Loucy (cell line): ENCODE measurements around the gene ELMOD1.

Source experiments
- H2AFZ ChIP-seq: fragments of 200-600 bp; sonication (generic); 2 replicates; pipeline ENCODE4 v1.6.0; 2016; ENCODE audit warnings: antibody characterized with exemption, mild to moderate bottlenecking, low read length, moderate library complexity
- H3F3A ChIP-seq: fragments of 200-600 bp; 2 replicates; pipeline ENCODE4 v1.6.0; 2016; ENCODE audit warnings: antibody characterized with exemption, low read depth, mild to moderate bottlenecking
- H3K27me3 ChIP-seq: fragments of 200-600 bp; sonication (generic); 2 replicates; pipeline ENCODE4 v1.6.1; 2014; ENCODE audit warnings: low read length, mild to moderate bottlenecking; ENCODE audit not compliant: insufficient read depth, poor library complexity, severe bottlenecking
- H3K36me3 ChIP-seq: fragments of 200-600 bp; sonication (generic); 2 replicates; pipeline ENCODE4 v1.6.1; 2016; ENCODE audit warnings: low read length; ENCODE audit not compliant: insufficient read depth
- H3K4me1 ChIP-seq: fragments of 200-600 bp; sonication (generic); 2 replicates; pipeline ENCODE4 v1.5.1; 2014; ENCODE audit warnings: low read length, mild to moderate bottlenecking; ENCODE audit not compliant: insufficient read depth, poor library complexity, severe bottlenecking
- H3K4me2 ChIP-seq: fragments of 200-600 bp; sonication (generic); 2 replicates; pipeline ENCODE4 v1.6.0; 2014; ENCODE audit warnings: antibody characterized with exemption, low read length, low read depth, mild to moderate bottlenecking; ENCODE audit not compliant: poor library complexity, severe bottlenecking
- H3K4me3 ChIP-seq: fragments of 200-600 bp; sonication (generic); 2 replicates; pipeline ENCODE4 v1.5.1; 2014; ENCODE audit warnings: low read length, mild to moderate bottlenecking, mixed read lengths; ENCODE audit not compliant: poor library complexity, severe bottlenecking
- H3K79me2 ChIP-seq: fragments of 200-600 bp; sonication (generic); 2 replicates; pipeline ENCODE4 v1.6.1; 2014; ENCODE audit warnings: low read length; ENCODE audit not compliant: insufficient read depth
- H3K9ac ChIP-seq: fragments of 200-600 bp; sonication (generic); 2 replicates; pipeline ENCODE4 v1.6.0; 2014; ENCODE audit warnings: mild to moderate bottlenecking, low read depth, low read length, moderate library complexity; ENCODE audit not compliant: poor library complexity, severe bottlenecking
- H3K9me2 ChIP-seq: fragments of 200-600 bp; sonication (generic); replicated peaks from 2 replicates; pipeline ENCODE4 v1.6.1; 2016; ENCODE audit warnings: low read depth, low read length, mixed read lengths
- H3K9me3 ChIP-seq: fragments of 200-600 bp; sonication (generic); 2 replicates; pipeline ENCODE4 v1.6.1; 2014; ENCODE audit warnings: mild to moderate bottlenecking, antibody characterized with exemption, low read length, low read depth; ENCODE audit not compliant: insufficient read depth
- H4K20me1 ChIP-seq: fragments of 200-600 bp; sonication (generic); 2 replicates; pipeline ENCODE4 v1.6.0; 2014; ENCODE audit warnings: antibody characterized with exemption, low read length, mild to moderate bottlenecking; ENCODE audit not compliant: insufficient read depth, poor library complexity, severe bottlenecking
- CTCF ChIP-seq: fragments of 200-600 bp; sonication (generic); conservative IDR thresholded peaks from 2 replicates; pipeline ENCODE4 v1.5.1; 2014; ENCODE audit warnings: mild to moderate bottlenecking, antibody characterized with exemption, low read length
- EZH2phosphoT487 ChIP-seq: fragments of 200-600 bp; IDR thresholded peaks from 2 replicates; pipeline ENCODE4 v1.6.1; 2018; ENCODE audit warnings: antibody characterized with exemption, mild to moderate bottlenecking, moderate library complexity, borderline replicate concordance

The ELMOD1 gene

GRCh38 chr11:107710301-107710700, 119.4 kb downstream of the ELMOD1 start:
- no peaks in the 10 kb centered on the region for H3F3A ChIP-seq
- H3K9me3 ChIP-seq, result no peaks in the 10 kb centered on the region
- no peak overlapping the region for H3K4me2 ChIP-seq
- H3K79me2 ChIP-seq, result no peaks in the 10 kb centered on the region
- H3K9ac ChIP-seq, result no peak overlapping the region
- no peaks in the 10 kb centered on the region for H3K4me1 ChIP-seq
- no peaks in the 10 kb centered on the region for H3K9me2 ChIP-seq
- no peaks in the 10 kb centered on the region for H3K27me3 ChIP-seq
- no peak overlapping the region for H3K4me3 ChIP-seq
- H3K36me3 ChIP-seq, result no peaks in the 10 kb centered on the region
- no peaks in the 10 kb centered on the region for H4K20me1 ChIP-seq
- TF ChIP-seq EZH2phosphoT487, result no peak
- no peak for TF ChIP-seq CTCF
- no peak overlapping the region for H2AFZ ChIP-seq

- H3K4me2 ChIP-seq, result no peak within 1 kb of the TSS
- H3K27me3 ChIP-seq, result no peaks in the 10 kb centered on the region
- H3K4me3 ChIP-seq, result no peak within 1 kb of the TSS
- no peaks in the 10 kb centered on the region for H3K36me3 ChIP-seq
- H3K4me1 ChIP-seq, result no peaks in the 10 kb centered on the region
- no peaks in the 10 kb centered on the region for H4K20me1 ChIP-seq
- no peaks in the 10 kb centered on the region; the same call in 1 of the 2 replicates for H3K9me3 ChIP-seq
- no peaks in the 10 kb centered on the region for H3K9me2 ChIP-seq
- no peak within 1 kb of the TSS for H3K9ac ChIP-seq
- no peaks in the 10 kb centered on the region for H3F3A ChIP-seq
- no peaks in the 10 kb centered on the region for H3K79me2 ChIP-seq
- TF ChIP-seq EZH2phosphoT487 (no peak), CTCF (no peak)
- no peak within 1 kb of the TSS for H2AFZ ChIP-seq
These were observed 121.2 kb downstream of the ELMOD1 start, which contains the start of gene SLN for GRCh38 chr11:107711861-107712755. Gene SLN, minus strand, starts transcription at chr11:107712056.

GRCh38 chr11:107713009-107713408, 122.1 kb downstream of the ELMOD1 start:
- Histone ChIP-seq H4K20me1 (no peaks in the 10 kb centered on the region), H2AFZ (no peak overlapping the region), H3K4me2 (no peak overlapping the region), H3K4me1 (no peaks in the 10 kb centered on the region), H3K9ac (no peak overlapping the region), H3K79me2 (no peaks in the 10 kb centered on the region), H3K36me3 (no peaks in the 10 kb centered on the region), H3K9me2 (no peaks in the 10 kb centered on the region), H3F3A (no peaks in the 10 kb centered on the region), H3K4me3 (no peak overlapping the region), H3K9me3 (no peaks in the 10 kb centered on the region; the same call in 1 of the 2 replicates), H3K27me3 (no peaks in the 10 kb centered on the region)
- no peak for TF ChIP-seq EZH2phosphoT487
- no peak for TF ChIP-seq CTCF
